ENCODE results near the gene IPMK. TPM values are rescaled to one million over a fixed set of nuclear protein-coding genes. Genes with fewer than 3 reads are reported as not detected.
A peak's percentile ranks its signal among the peaks of the same experiment; 100 is the strongest.
"Not testable (repeated sequence)": the region's sequence is repeated elsewhere in the genome, so short reads cannot be mapped to it uniquely, and the experiment has no call there.

Gene IPMK
- total RNA-seq, 1 donor from 2014 or later: 7.5 TPM

DNA sequence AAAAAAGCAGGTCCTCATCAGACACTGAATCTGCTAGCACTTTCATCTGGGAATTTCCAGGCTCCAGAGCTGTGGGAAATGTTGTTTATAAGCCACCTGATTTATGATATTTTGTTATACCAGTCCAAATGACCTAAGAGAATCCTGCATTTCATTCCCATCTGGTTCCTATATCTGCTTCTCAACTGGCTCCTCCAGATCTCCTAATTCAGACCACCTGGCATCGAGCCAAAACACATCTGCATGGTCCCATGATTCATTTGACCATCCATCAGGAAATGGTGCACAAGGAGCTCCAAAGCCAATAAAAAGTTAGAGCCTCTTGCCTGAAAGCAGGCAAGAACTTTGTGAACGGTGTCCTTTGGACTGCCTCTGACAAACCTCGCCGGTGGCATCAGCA, 108.9 kb downstream of the IPMK start:
- no peak for DNase-seq (ENCODE audit: extremely low read depth, low read depth, low spot score)

GRCh38 chr10:58157076-58157766, 110.5 kb downstream of the IPMK start:
- peak; percentile 67 for DNase-seq (ENCODE audit: extremely low read depth, low read depth, low spot score)

DNA sequence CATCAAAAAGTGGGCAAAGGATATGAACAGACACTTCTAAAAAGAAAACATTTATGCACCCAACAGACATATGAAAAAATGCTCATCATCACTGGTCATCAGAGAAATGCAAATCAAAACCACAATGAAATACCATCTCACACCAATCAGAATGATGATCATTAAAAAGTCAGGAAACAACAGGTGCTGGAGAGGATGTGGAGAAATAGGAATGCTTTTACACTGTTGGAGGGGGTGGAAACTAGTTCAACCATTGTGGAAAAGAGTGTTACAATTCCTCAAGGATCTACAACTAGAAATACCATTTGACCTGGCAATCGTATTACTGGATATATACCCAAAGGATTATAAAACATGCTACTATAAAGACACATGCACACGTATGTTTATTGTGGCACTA, 111.8 kb downstream of the IPMK start:
- DNase-seq (ENCODE audit: extremely low read depth, low read depth, low spot score): not testable (repeated sequence)

DNA sequence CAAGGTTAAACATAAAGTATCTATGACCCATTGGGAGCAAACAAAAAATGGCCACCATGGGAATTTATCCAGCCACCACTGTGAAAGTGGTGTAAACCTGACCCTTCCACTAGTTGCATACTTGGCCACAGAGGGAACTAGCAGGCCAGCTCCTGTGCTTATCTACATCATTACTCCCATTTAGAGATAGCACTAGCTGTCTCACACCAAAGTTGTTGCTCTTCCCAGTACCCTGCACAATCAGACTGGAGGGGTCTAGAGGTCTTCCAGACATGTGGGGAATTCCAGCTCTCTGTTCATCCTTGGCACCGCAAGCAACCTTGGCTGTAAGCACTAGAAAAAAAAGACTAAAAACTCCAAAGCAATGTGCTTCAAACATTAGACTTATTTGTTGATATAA, 113.9 kb downstream of the IPMK start:
- DNase-seq (ENCODE audit: extremely low read depth, low read depth, low spot score): no peak

DNA sequence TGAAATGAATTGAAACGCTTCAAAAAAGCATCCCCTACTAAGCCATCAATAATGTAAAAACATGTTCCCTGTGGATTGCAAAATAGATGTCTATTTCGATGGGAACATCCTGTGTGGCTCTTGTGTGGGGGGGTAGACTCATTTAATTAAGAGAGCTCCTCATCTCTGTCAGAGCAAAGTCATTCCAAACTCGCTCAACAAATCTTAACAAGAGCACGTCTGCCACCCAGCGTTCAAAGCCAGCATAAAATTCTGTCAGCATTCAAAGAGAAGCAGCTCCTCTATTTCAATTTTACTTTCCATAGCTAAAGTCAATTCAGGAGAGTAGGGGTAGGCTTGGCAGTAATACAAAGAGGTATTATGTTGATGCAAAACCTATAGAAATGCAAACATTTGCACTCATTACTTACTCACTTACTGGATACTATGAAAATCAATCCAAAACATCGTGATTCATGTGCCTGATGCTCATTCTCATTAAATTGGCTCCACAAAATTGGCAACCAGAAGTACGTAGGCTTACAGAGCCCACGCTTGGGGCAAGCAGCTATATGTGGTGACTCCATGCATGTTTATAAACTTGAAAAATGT, 114.9 kb downstream of the IPMK start:
- DNase-seq (ENCODE audit: extremely low read depth, low read depth, low spot score): no peak

GRCh38 chr10:58150290-58150689, 117.4 kb downstream of the IPMK start:
- no peak for DNase-seq (ENCODE audit: extremely low read depth, low read depth, low spot score)

DNA sequence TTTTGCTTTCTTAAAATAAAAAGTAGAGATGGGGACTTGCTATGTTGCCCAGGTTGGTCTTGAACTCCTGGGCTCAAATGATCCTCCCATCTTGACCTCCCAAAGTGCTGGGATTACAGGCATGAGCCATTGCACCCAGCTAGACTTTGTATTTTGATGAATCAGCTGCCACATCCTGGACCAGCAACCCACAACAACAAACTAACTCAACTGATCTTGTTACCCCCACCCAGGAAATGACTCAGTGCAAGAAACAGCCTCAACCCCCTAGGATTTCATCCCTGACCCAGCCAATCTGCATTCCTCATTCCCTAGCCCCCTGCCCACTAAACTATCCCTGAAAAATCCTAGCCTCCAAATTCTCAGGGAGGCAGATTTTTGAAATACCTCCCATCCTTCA, 123.8 kb downstream of the IPMK start:
- no peak for DNase-seq (ENCODE audit: extremely low read depth, low read depth, low spot score)

Other genes starting within 250 kb of the IPMK start
- gene CISD1, start 1.3 kb upstream of the IPMK start, total RNA-seq: 24.8 and 44.8 TPM in 2 replicates
- 16.7 and 19.9 TPM in 2 replicates for gene UBE2D1, start 67.1 kb upstream of the IPMK start, total RNA-seq
- 12.7 and 22.6 TPM in 2 replicates for gene TFAM, start 117.5 kb upstream of the IPMK start, total RNA-seq
- 8.8 and 22.9 TPM in 2 replicates for gene BICC1, start 245.0 kb upstream of the IPMK start, total RNA-seq

Measured in glomerular endothelial cell (primary cell).